ENCODE measurements around the gene IGF2BP1.
"Not testable (repeated sequence)": the region's sequence is repeated elsewhere in the genome, so short reads cannot be mapped to it uniquely, and the experiment has no call there.

The IGF2BP1 gene

GRCh38 chr17:49086649-49087048, 89.5 kb downstream of the IGF2BP1 start:
- no peak overlapping the region for H3K27ac ChIP-seq

DNA sequence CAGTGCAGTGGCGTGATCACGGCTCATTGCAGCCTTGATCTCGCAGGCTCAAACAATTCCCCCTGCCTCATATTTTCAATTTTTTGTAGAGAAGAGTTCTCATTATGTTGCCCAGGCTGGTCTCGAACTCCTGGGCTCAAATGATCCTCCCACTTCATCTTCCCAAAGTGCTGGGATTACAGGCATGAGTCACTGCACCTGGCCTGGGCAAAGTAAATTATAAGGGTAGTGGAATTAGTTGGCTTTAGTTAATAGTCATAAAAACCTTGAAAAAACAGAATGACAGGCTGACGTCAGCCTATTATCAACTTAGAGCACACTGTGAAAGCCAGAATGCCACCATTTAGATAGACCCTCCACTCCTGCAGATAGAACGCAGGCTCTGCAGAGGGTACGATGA, 91.9 kb downstream of the IGF2BP1 start:
- H3K27ac ChIP-seq = no peak overlapping the region
- no peak for TF ChIP-seq CTCF (IDR thresholded peaks at IDR 0.05)
- no peak for TF ChIP-seq ZFX (IDR thresholded peaks at IDR 0.05; ENCODE audit: borderline replicate concordance)

More at GRCh38 chr17:49086649-49087048, 89.5 kb downstream of the IGF2BP1 start:
- TF ChIP-seq CTCF (IDR thresholded peaks at IDR 0.05) (no peak), ZFX (IDR thresholded peaks at IDR 0.05; ENCODE audit: borderline replicate concordance) (no peak)

DNA sequence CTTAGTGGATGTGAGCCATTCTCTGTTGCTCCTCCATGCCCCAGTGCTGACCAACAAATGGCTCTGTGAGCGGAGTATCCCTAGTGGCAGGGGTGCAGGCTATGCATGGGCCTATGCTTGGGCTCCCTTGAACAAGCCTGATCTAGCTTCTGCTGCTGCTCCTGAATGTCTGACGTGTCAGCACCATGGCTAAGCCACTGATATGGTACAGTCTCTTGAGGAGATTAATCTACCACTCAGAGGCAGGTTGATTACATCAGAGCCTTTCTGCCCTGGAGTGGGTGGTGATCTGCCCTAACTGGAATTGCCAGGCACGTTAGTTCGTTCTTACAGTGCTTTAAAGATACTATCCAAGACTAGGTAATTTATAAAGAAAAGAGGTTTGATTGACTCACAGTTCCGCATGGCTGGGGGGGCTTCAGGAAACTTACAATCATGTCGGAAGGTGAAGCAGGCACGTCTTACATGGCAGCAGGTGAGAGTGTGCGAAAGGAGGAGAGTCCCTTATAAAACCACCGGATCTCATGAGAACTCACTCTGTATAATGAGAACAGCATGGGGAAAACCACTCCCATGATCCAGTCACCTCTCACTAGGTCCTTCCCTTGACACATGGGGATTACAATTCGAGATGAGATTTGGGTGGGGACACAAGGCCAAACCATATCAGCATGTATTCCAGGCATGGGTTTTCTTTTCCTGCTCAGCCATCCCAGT, 93.9 kb downstream of the IGF2BP1 start:
- TF ChIP-seq CTCF (IDR thresholded peaks at IDR 0.05) = no peak
- TF ChIP-seq ZFX (IDR thresholded peaks at IDR 0.05; ENCODE audit: borderline replicate concordance) = no peak

DNA sequence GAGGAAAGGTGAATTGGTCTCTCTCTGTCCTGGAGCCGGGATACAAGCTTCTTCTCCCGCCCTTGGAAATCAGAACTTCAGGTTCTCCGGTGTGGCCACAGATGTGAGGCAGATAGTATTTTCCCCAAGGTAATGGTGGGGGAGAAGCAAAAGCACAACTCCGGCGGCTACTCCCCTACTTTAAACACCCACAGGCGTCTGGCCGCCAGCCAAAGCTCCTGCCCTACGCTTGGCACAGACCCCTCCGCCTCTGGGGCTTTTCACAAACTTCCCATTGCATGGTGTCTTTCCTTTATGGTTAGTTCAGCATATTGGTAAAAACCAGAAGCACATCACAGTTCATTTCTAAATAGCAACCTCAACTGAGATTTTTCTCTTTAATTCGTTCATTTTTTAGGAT, 95.9 kb downstream of the IGF2BP1 start:
- no peak for TF ChIP-seq ZFX (IDR thresholded peaks at IDR 0.05; ENCODE audit: borderline replicate concordance)
- no peak for TF ChIP-seq CTCF (IDR thresholded peaks at IDR 0.05)
- H3K27ac ChIP-seq = peak overlapping the region; percentile 1; the same call in 1 of the 2 replicates

More for the DNA sequence above, 93.9 kb downstream of the IGF2BP1 start:
- no peak overlapping the region for H3K27ac ChIP-seq

- H3K27ac ChIP-seq = peak overlapping the region; percentile 77
- no peak for TF ChIP-seq CTCF (IDR thresholded peaks at IDR 0.05)
Measured at GRCh38 chr17:49100601-49101000, 103.4 kb downstream of the IGF2BP1 start.

- TF ChIP-seq CTCF (IDR thresholded peaks at IDR 0.05) (no peak), ZFX (IDR thresholded peaks at IDR 0.05; ENCODE audit: borderline replicate concordance) (no peak)
Measured at GRCh38 chr17:49101054-49101534, 103.9 kb downstream of the IGF2BP1 start.

GRCh38 chr17:49103360-49103759, 106.2 kb downstream of the IGF2BP1 start:
- not testable (repeated sequence) for H3K27ac ChIP-seq

More at GRCh38 chr17:49101054-49101534, 103.9 kb downstream of the IGF2BP1 start:
- H3K27ac ChIP-seq = peak overlapping the region; percentile 77
